Measurements from ENCODE around the gene CDK3.

CDK3 gene

GRCh38 chr17:75979705-75980187 lies 20.9 kb upstream of the CDK3 start:
- TF ChIP-seq POLR2A (IDR thresholded peaks at IDR 0.05; ENCODE audit: extremely low read depth, insufficient read length) = no peak
- no peak; the same call in 1 of the 2 replicates for TF ChIP-seq MYC (IDR thresholded peaks at IDR 0.05; ENCODE audit: low read depth, low read length)
- TF ChIP-seq CTCF (IDR thresholded peaks at IDR 0.05; ENCODE audit: low read depth, low read length) = no peak
- TF ChIP-seq, protein P1, sequence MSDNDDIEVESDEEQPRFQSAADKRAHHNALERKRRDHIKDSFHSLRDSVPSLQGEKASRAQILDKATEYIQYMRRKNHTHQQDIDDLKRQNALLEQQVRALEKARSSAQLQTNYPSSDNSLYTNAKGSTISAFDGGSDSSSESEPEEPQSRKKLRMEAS (IDR thresholded peaks at IDR 0.05; ENCODE audit: low read depth, low read length) = no peak
- H3K4me3 ChIP-seq (ENCODE audit: low read depth, low read length) = peak overlapping the region; percentile 84
- DNase-seq (ENCODE audit: low read depth) = no peak

DNA sequence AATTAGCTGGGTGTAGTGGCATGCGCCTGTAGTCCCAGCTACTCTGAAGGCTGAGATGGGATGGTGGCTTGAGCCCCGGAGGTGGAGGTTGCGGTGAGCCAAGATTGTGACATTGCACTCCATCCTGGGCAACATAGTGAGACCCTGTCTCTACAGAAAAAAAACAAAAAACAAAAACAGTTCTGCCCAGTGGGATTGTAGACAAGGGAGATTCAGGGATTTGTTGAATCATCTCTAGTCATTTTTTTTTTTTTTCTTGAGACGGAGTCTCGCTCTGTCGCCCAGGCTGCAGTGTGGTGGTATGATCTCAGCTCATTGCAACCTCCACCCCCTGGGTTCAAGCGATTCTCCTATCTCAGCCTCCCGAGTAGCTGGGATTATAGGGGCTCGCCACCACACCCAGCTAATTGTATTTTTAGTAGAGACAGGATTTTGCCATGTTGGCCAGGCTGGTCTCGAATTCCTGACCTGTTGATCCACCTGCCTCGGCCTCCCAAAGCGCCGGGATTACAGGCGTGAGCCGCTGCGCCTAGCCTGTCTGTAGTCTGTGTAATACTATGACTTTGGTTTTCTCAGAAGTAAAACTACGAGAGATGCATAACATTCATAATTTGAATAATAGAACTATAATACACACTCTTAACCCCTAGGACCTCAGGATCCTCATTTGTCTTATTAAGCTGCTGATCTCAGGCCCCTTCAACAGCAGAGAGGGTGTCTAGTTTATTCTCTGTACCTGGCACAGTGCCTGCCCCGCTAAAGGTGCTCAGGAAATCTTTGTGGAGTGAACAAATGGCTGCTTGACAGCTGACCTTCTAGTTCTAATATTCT lies 20.3 kb upstream of the CDK3 start:
- peak; percentile 28 for DNase-seq (ENCODE audit: low read depth)
- peak overlapping the region; percentile 84 for H3K4me3 ChIP-seq (ENCODE audit: low read depth, low read length)
- no peak for TF ChIP-seq CTCF (IDR thresholded peaks at IDR 0.05; ENCODE audit: low read depth, low read length)
- no peak for TF ChIP-seq MYC (IDR thresholded peaks at IDR 0.05; ENCODE audit: low read depth, low read length)
- TF ChIP-seq POLR2A (IDR thresholded peaks at IDR 0.05; ENCODE audit: extremely low read depth, insufficient read length) = no peak
- TF ChIP-seq, protein P1 (IDR thresholded peaks at IDR 0.05; ENCODE audit: low read depth, low read length) = no peak

- DNase-seq (ENCODE audit: low read depth) = no peak
- TF ChIP-seq MYC (IDR thresholded peaks at IDR 0.05; ENCODE audit: low read depth, low read length) (no peak), CTCF (IDR thresholded peaks at IDR 0.05; ENCODE audit: low read depth, low read length) (no peak), POLR2A (IDR thresholded peaks at IDR 0.05; ENCODE audit: extremely low read depth, insufficient read length) (no peak)
- TF ChIP-seq, protein P1 (IDR thresholded peaks at IDR 0.05; ENCODE audit: low read depth, low read length) = no peak
- no peak overlapping the region for H3K4me3 ChIP-seq (ENCODE audit: low read depth, low read length)
Measured at GRCh38 chr17:75981019-75981615, 19.5 kb upstream of the CDK3 start.

GRCh38 chr17:75983501-75984181 lies 17.0 kb upstream of the CDK3 start:
- peak overlapping the region; percentile 21 for H3K4me3 ChIP-seq (ENCODE audit: low read depth, low read length)
- TF ChIP-seq, protein P1 (IDR thresholded peaks at IDR 0.05; ENCODE audit: low read depth, low read length) = peak; percentile 87
- TF ChIP-seq MYC (IDR thresholded peaks at IDR 0.05; ENCODE audit: low read depth, low read length) (no peak), CTCF (IDR thresholded peaks at IDR 0.05; ENCODE audit: low read depth, low read length) (no peak)
- DNase-seq (ENCODE audit: low read depth) = peak; percentile 93

DNA sequence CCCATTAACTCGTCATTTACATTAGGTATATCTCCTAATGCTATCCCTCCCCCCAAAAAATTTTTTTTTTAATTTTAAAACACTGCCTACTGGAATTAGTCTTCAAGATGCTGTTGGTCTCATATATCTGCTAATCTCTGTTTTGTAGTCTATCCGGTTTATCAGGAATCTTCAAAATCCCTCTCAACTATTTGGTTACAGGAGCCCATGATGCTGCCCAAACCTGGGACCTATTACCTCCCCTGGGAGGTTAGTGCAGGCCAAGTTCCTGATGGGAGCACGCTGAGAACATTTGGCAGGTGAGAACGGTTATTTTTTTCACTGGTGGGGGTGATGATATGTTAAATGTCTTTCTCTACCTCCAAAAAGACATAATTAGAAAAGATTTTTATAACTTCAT lies 14.7 kb upstream of the CDK3 start:
- DNase-seq (ENCODE audit: low read depth) = no peak
- no peak overlapping the region for H3K4me3 ChIP-seq (ENCODE audit: low read depth, low read length)
- no peak for TF ChIP-seq CTCF (IDR thresholded peaks at IDR 0.05; ENCODE audit: low read depth, low read length)
- TF ChIP-seq, protein P1 (IDR thresholded peaks at IDR 0.05; ENCODE audit: low read depth, low read length) = no peak
- no peak for TF ChIP-seq POLR2A (IDR thresholded peaks at IDR 0.05; ENCODE audit: extremely low read depth, insufficient read length)
- no peak for TF ChIP-seq MYC (IDR thresholded peaks at IDR 0.05; ENCODE audit: low read depth, low read length)

Data from NB4 (cell line).